ENCODE results near the gene TNFAIP8L3.

The TNFAIP8L3 gene

DNA sequence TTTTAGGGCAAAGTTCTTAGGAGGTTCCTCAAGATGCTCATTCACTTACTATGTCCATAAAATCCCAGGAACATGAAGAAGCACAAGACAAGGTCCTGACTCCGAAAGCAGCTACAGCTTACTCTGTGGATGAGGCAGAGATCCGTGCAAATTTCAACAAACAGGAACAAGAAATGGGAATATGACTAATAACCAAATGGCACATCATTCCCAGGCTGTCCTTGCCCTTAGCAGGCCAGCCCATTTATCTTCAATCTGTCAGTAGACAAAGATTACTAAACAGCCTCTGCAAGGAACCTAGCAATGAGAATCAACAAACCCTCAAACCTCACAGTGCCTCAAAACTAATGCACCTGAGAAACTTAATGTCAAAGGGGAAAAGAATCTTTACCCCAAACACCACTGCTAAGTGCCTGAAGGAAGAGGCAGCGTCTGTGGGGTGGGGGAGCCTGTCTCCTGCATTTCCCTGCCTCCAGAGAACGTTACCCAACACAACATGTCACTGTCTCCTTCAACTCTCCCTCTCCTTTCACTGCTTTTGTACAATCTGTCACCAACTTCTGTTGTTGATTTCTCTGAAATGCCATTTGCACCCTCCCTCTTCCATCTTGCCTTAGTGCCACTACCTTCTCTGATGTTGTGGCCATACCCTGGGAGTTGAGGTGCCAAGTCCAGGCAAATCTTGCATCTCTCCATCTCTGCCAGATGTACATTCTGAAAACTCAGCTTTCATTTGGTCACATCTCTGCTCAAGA, 4.8 kb downstream of the TNFAIP8L3 start:
- Histone ChIP-seq H3K27me3 (ENCODE audit: control insufficient read depth in 1 of 2, insufficient read depth in 2 of 2, low read length in 2 of 2) (peaks cover 0 to 3% of the 10 kb centered on the region in 2 donors), H3K36me3 (ENCODE audit: control insufficient read depth in 2 of 2, insufficient read depth in 2 of 2, low read length in 2 of 2) (no peaks in the 10 kb centered on the region), H3K27ac (ENCODE audit: low read length) (no peak overlapping the region), H3K9ac (ENCODE audit: low read length in 2 of 2) (no peak overlapping the region), H3K4me1 (ENCODE audit: control insufficient read depth, insufficient read depth, low read length) (peaks cover 15% of the 10 kb centered on the region), H3K9me3 (ENCODE audit: control insufficient read depth in 2 of 2, low read length in 2 of 2) (no peaks in the 10 kb centered on the region), H3K4me3 (ENCODE audit: low read length in 2 of 2) (no peak overlapping the region)

DNA sequence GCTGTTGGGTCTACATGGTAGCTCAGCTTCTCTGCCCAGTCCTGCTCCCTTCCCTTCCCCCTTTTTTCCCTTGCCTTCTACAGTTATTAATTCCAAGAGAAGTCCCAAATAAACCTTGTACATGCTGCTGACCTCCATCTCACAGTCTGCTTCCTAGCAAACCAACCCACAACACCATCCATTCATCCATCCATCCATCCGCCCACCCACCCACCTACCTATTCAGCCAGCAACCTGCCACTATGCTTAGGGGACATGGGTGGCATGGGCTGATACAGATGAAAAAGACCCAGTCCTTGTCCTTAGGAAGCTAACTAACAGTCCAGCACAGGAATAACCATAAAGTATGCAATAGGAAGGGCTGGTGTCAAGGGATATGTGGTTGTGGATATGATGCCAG, 5.7 kb downstream of the TNFAIP8L3 start:
- no peaks in the 10 kb centered on the region for H3K9me3 ChIP-seq (ENCODE audit: control insufficient read depth in 2 of 2, low read length in 2 of 2)
- peaks cover 13% of the 10 kb centered on the region for H3K4me1 ChIP-seq (ENCODE audit: control insufficient read depth, insufficient read depth, low read length)
- peaks cover 0 to under 1% of the 10 kb centered on the region in 2 donors for H3K27me3 ChIP-seq (ENCODE audit: control insufficient read depth in 1 of 2, insufficient read depth in 2 of 2, low read length in 2 of 2)
- no peak overlapping the region for H3K9ac ChIP-seq (ENCODE audit: low read length in 2 of 2)
- no peak overlapping the region for H3K4me3 ChIP-seq (ENCODE audit: low read length in 2 of 2)
- no peaks in the 10 kb centered on the region for H3K36me3 ChIP-seq (ENCODE audit: control insufficient read depth in 2 of 2, insufficient read depth in 2 of 2, low read length in 2 of 2)
- no peak overlapping the region for H3K27ac ChIP-seq (ENCODE audit: low read length)

GRCh38 chr15:51088585-51088984, 6.1 kb downstream of the TNFAIP8L3 start:
- Histone ChIP-seq H3K9ac (ENCODE audit: low read length in 2 of 2) (no peak overlapping the region), H3K27me3 (ENCODE audit: control insufficient read depth in 1 of 2, insufficient read depth in 2 of 2, low read length in 2 of 2) (no peaks in the 10 kb centered on the region), H3K9me3 (ENCODE audit: control insufficient read depth in 2 of 2, low read length in 2 of 2) (no peaks in the 10 kb centered on the region), H3K36me3 (ENCODE audit: control insufficient read depth in 2 of 2, insufficient read depth in 2 of 2, low read length in 2 of 2) (no peaks in the 10 kb centered on the region), H3K27ac (ENCODE audit: low read length) (no peak overlapping the region), H3K4me1 (ENCODE audit: control insufficient read depth, insufficient read depth, low read length) (peaks cover 12% of the 10 kb centered on the region), H3K4me3 (ENCODE audit: low read length in 2 of 2) (no peak overlapping the region)

- H3K36me3 ChIP-seq (ENCODE audit: control insufficient read depth in 2 of 2, insufficient read depth in 2 of 2, low read length in 2 of 2): peaks cover 0 to 2% of the 10 kb centered on the region in 2 donors
- H3K27ac ChIP-seq (ENCODE audit: low read length): no peak overlapping the region
- no peak overlapping the region for H3K4me3 ChIP-seq (ENCODE audit: low read length in 2 of 2)
- no peaks in the 10 kb centered on the region for H3K27me3 ChIP-seq (ENCODE audit: control insufficient read depth in 1 of 2, insufficient read depth in 2 of 2, low read length in 2 of 2)
- no peaks in the 10 kb centered on the region for H3K9me3 ChIP-seq (ENCODE audit: control insufficient read depth in 2 of 2, low read length in 2 of 2)
- H3K4me1 ChIP-seq (ENCODE audit: control insufficient read depth, insufficient read depth, low read length): peaks cover 5% of the 10 kb centered on the region
- H3K9ac ChIP-seq (ENCODE audit: low read length in 2 of 2): no peak overlapping the region
These were observed 7.2 kb downstream of the TNFAIP8L3 start for GRCh38 chr15:51087513-51087912.

- Histone ChIP-seq H3K36me3 (ENCODE audit: control insufficient read depth in 2 of 2, insufficient read depth in 2 of 2, low read length in 2 of 2) (peaks cover 0 to 2% of the 10 kb centered on the region in 2 donors), H3K4me3 (ENCODE audit: low read length in 2 of 2) (no peak overlapping the region), H3K9ac (ENCODE audit: low read length in 2 of 2) (no peak overlapping the region), H3K27ac (ENCODE audit: low read length) (no peak overlapping the region), H3K27me3 (ENCODE audit: control insufficient read depth in 1 of 2, insufficient read depth in 2 of 2, low read length in 2 of 2) (no peaks in the 10 kb centered on the region), H3K9me3 (ENCODE audit: control insufficient read depth in 2 of 2, low read length in 2 of 2) (no peaks in the 10 kb centered on the region), H3K4me1 (ENCODE audit: control insufficient read depth, insufficient read depth, low read length) (peaks cover 4% of the 10 kb centered on the region)
These were observed 8.3 kb downstream of the TNFAIP8L3 start for GRCh38 chr15:51086409-51086808.

GRCh38 chr15:51085764-51086163, 8.9 kb downstream of the TNFAIP8L3 start:
- Histone ChIP-seq H3K27me3 (ENCODE audit: control insufficient read depth in 1 of 2, insufficient read depth in 2 of 2, low read length in 2 of 2) (no peaks in the 10 kb centered on the region), H3K36me3 (ENCODE audit: control insufficient read depth in 2 of 2, insufficient read depth in 2 of 2, low read length in 2 of 2) (peaks cover 0 to 2% of the 10 kb centered on the region in 2 donors), H3K9me3 (ENCODE audit: control insufficient read depth in 2 of 2, low read length in 2 of 2) (no peaks in the 10 kb centered on the region), H3K4me3 (ENCODE audit: low read length in 2 of 2) (no peak overlapping the region), H3K9ac (ENCODE audit: low read length in 2 of 2) (no peak overlapping the region), H3K4me1 (ENCODE audit: control insufficient read depth, insufficient read depth, low read length) (peaks cover 3% of the 10 kb centered on the region), H3K27ac (ENCODE audit: low read length) (no peak overlapping the region)

DNA sequence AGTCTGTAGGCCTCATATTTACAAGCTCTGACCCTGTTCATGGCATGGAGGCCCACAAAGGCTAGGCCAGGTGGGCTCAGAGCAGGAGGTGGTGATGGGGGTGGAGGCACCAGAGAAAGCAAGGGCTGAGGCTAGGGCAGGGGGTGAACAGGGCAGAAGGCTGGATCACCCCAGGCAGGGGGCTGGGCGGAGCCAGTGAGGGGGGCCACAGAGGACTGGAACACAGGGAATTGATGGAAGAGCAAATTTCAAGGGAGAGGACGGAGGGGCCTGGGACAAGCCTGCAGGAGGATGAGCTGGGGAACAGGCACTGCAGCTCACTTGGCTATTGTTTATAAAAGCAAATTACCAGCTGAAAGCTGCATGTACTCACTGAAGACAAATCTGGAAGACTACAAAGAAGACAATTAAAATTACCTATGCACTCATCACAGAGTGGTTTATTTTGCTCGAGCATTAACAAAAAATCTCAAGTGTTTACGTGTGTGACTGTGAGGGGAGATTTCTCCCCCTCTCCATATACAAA, 11.0 kb downstream of the TNFAIP8L3 start:
- Histone ChIP-seq H3K4me1 (ENCODE audit: control insufficient read depth, insufficient read depth, low read length) (no peaks in the 10 kb centered on the region), H3K4me3 (ENCODE audit: low read length in 2 of 2) (no peak overlapping the region), H3K36me3 (ENCODE audit: control insufficient read depth in 2 of 2, insufficient read depth in 2 of 2, low read length in 2 of 2) (peaks cover 0 to 2% of the 10 kb centered on the region in 2 donors), H3K9me3 (ENCODE audit: control insufficient read depth in 2 of 2, low read length in 2 of 2) (no peaks in the 10 kb centered on the region), H3K27me3 (ENCODE audit: control insufficient read depth in 1 of 2, insufficient read depth in 2 of 2, low read length in 2 of 2) (no peaks in the 10 kb centered on the region), H3K27ac (ENCODE audit: low read length) (no peak overlapping the region), H3K9ac (ENCODE audit: low read length in 2 of 2) (no peak overlapping the region)

GRCh38 chr15:51082246-51082645, 12.5 kb downstream of the TNFAIP8L3 start:
- no peak overlapping the region for H3K9ac ChIP-seq (ENCODE audit: low read length in 2 of 2)
- H3K27me3 ChIP-seq (ENCODE audit: control insufficient read depth in 1 of 2, insufficient read depth in 2 of 2, low read length in 2 of 2): no peaks in the 10 kb centered on the region
- peaks cover 0 to 2% of the 10 kb centered on the region in 2 donors for H3K36me3 ChIP-seq (ENCODE audit: control insufficient read depth in 2 of 2, insufficient read depth in 2 of 2, low read length in 2 of 2)
- H3K4me1 ChIP-seq (ENCODE audit: control insufficient read depth, insufficient read depth, low read length): peaks cover 2% of the 10 kb centered on the region
- no peak overlapping the region for H3K27ac ChIP-seq (ENCODE audit: low read length)
- H3K9me3 ChIP-seq (ENCODE audit: control insufficient read depth in 2 of 2, low read length in 2 of 2): no peaks in the 10 kb centered on the region
- no peak overlapping the region for H3K4me3 ChIP-seq (ENCODE audit: low read length in 2 of 2)

DNA sequence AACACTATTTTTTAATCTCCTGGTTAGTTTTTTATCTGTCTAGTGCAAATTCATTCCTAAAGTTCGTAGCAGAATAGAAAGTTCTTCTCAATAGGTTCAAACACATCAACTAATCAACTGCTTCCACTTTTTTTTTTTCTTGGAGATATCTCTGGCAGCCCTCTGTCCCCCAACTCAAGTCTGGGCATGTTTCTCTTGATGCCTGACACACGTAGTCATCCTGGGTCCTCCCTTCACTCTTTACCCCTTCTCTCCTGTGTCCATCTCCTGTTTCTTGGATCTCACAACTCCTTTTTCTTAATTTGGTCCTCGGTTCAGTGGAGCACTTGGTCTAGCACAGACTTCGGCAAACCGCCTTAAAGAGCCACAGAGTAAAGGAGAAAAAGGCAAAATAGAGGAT, 14.4 kb downstream of the TNFAIP8L3 start:
- H3K4me1 ChIP-seq (ENCODE audit: control insufficient read depth, insufficient read depth, low read length): peaks cover 9% of the 10 kb centered on the region
- no peak overlapping the region for H3K4me3 ChIP-seq (ENCODE audit: low read length in 2 of 2)
- peaks cover 0 to 2% of the 10 kb centered on the region in 2 donors for H3K36me3 ChIP-seq (ENCODE audit: control insufficient read depth in 2 of 2, insufficient read depth in 2 of 2, low read length in 2 of 2)
- no peak overlapping the region for H3K9ac ChIP-seq (ENCODE audit: low read length in 2 of 2)
- no peaks in the 10 kb centered on the region for H3K9me3 ChIP-seq (ENCODE audit: control insufficient read depth in 2 of 2, low read length in 2 of 2)
- no peak overlapping the region for H3K27ac ChIP-seq (ENCODE audit: low read length)
- H3K27me3 ChIP-seq (ENCODE audit: control insufficient read depth in 1 of 2, insufficient read depth in 2 of 2, low read length in 2 of 2): no peaks in the 10 kb centered on the region

DNA sequence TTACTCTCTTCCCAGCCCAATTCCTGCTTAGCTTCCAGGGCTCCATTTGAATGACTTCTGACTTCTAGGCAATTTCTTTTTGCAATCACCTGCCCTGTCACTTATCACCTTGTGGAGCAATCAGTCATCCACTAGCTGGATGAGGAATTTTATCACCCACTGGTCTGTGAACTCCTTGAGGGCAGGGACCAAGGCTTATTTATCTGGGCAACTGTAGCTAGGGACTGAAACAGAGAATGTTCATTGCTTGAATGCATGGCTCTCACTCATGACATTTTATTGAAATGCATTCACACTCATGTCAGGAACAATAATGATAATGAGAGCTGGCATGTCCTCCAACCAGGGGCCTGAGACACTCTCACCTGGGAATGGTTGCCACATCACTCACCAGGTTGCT, 15.5 kb downstream of the TNFAIP8L3 start:
- Histone ChIP-seq H3K9ac (ENCODE audit: low read length in 2 of 2) (no peak overlapping the region), H3K27me3 (ENCODE audit: control insufficient read depth in 1 of 2, insufficient read depth in 2 of 2, low read length in 2 of 2) (no peaks in the 10 kb centered on the region), H3K9me3 (ENCODE audit: control insufficient read depth in 2 of 2, low read length in 2 of 2) (no peaks in the 10 kb centered on the region), H3K36me3 (ENCODE audit: control insufficient read depth in 2 of 2, insufficient read depth in 2 of 2, low read length in 2 of 2) (peaks cover 0 to 2% of the 10 kb centered on the region in 2 donors), H3K27ac (ENCODE audit: low read length) (no peak overlapping the region), H3K4me1 (ENCODE audit: control insufficient read depth, insufficient read depth, low read length) (peaks cover 16% of the 10 kb centered on the region), H3K4me3 (ENCODE audit: low read length in 2 of 2) (no peak overlapping the region)
